HG03378 (cell line): ENCODE measurements around the gene RETREG3.
A peak's percentile ranks its signal among the peaks of the same experiment; 100 is the strongest.
"Not testable (repeated sequence)": the region's sequence is repeated elsewhere in the genome, so short reads cannot be mapped to it uniquely, and the experiment has no call there.

ENCODE experiments used
- ATAC-seq: cut with Tn5 transposase; IDR thresholded peaks from one replicate; pipeline ENCODE4 v1.9.1; 2021; ENCODE audit warnings: mild to moderate bottlenecking, moderate library complexity; ENCODE audit not compliant: unreplicated experiment

RETREG3 gene

GRCh38 chr17:42574463-42574862 lies 34.7 kb downstream of the RETREG3 start:
- ATAC-seq = no peak

DNA sequence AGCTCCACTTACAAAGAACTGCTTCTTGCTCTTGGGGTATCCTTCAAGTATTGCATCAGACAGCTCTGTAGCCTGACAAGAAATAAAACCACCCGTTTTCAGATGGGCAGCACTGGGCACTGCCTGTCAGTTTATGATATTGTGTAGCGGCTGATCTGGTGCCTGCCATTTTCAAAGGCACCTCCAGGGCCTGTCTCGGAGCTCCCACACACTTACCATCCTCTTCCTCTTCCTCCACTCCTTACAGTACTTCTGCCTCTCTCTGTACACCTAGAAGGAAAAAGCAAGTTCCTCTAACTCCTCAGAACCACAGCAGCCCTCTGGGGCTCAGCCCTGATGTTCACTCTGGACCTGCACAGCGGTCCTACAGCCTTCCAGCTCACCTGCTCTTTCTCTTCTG lies 36.1 kb downstream of the RETREG3 start:
- no peak for ATAC-seq

GRCh38 chr17:42571435-42572225 lies 37.5 kb downstream of the RETREG3 start:
- no peak for ATAC-seq

GRCh38 chr17:42568341-42569111 lies 40.6 kb downstream of the RETREG3 start:
- no peak for ATAC-seq

- ATAC-seq = peak; percentile 48
Measured at GRCh38 chr17:42566883-42567573, 42.1 kb downstream of the RETREG3 start, which contains the start of gene MLX. Gene MLX, plus strand, starts transcription at chr17:42567100. Its CDS starts 25 bp downstream, at chr17:42567125.

- ATAC-seq = no peak
Measured at GRCh38 chr17:42566215-42566882, 42.8 kb downstream of the RETREG3 start.

GRCh38 chr17:42565523-42566214 lies 43.5 kb downstream of the RETREG3 start:
- ATAC-seq = no peak

DNA sequence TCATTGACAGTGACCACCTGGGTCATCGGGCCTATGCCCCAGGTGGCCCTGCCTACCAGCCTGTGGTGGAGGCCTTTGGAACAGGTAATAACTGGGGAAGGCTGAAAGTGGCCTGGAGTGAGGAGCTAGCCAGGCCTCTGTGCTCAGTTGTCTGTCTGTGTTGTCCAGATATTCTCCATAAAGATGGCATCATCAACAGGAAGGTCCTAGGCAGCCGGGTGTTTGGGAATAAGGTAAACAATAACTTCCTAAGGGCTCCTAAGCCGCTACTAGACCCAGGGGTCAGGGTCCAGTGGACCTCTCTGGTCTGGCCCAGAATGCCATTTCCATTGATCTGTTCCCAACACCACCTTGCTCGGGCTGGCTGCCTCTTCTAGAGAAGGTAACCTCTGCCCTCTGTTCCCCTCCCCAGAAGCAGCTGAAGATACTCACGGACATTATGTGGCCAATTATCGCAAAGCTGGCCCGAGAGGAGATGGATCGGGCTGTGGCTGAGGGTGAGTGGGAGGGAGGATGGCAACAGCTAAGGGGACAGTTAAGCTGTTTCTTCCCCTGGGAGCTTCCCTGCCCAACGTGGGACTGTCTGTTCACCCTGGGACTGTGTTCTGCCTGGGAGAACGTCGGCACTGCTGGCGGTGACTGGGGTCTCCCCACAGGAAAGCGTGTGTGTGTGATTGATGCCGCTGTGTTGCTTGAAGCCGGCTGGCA lies 44.2 kb downstream of the RETREG3 start:
- ATAC-seq = no peak

- no peak for ATAC-seq
Measured at GRCh38 chr17:42563950-42564349, 45.2 kb downstream of the RETREG3 start.

DNA sequence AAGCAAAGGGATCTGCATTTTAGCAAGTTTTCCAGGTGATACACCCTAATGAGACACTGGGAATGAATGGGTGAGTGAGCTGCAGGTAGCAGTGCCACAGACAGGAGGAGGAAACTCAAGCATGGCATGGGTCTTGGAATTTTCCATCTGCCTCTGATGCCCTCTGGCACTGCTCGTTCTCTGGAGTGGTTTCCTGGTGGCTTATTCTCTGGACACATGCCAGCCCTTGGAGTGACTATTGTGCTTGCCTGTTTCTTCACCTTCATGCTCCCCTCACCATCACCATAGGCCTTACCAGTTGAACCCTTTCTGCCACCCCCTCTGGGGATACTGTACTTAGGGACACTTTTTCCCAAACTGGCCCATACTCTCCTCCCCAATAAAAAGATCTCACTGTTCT lies 45.6 kb downstream of the RETREG3 start:
- no peak for ATAC-seq

DNA sequence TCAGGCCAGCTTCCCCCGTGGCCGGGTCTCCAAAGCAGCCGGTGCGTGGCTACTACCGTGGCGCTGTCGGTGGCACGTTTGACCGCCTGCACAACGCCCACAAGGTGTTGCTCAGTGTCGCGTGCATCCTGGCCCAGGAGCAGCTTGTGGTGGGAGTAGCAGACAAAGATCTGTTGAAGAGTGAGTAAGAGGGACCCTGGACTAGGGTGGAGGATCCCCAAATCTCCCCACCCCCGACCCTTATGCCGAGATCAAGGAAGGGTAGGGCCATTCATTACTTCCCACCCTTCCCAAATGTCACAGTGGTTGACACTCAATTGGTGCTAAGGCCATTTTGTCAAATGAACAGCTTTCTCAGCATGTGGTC lies 46.0 kb downstream of the RETREG3 start:
- ATAC-seq = no peak

DNA sequence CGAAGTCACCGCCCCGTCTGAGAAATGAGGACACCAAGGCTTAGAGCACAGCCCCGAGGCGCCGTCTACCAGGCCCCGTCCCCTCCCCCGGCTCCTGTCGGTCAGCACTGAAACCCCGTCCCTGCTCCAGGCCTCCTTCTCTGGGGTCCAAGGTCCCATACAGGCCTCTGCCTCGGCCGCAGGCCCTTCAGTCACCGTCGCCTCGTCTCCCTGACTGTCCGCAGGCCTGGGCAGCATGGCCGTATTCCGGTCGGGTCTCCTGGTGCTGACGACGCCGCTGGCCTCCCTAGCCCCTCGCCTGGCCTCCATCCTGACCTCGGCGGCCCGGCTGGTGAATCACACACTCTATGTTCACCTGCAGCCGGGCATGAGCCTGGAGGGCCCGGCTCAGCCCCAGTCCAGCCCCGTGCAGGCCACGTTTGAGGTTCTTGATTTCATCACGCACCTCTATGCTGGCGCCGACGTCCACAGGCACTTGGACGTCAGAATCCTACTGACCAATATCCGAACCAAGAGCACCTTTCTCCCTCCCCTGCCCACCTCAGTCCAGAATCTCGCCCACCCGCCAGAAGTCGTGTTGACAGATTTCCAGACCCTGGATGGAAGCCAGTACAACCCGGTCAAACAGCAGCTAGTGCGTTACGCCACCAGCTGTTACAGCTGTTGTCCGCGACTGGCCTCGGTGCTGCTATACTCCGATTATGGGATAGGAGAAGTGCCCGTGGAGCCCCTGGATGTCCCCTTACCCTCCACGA lies 46.6 kb downstream of the RETREG3 start:
- no peak for ATAC-seq

DNA sequence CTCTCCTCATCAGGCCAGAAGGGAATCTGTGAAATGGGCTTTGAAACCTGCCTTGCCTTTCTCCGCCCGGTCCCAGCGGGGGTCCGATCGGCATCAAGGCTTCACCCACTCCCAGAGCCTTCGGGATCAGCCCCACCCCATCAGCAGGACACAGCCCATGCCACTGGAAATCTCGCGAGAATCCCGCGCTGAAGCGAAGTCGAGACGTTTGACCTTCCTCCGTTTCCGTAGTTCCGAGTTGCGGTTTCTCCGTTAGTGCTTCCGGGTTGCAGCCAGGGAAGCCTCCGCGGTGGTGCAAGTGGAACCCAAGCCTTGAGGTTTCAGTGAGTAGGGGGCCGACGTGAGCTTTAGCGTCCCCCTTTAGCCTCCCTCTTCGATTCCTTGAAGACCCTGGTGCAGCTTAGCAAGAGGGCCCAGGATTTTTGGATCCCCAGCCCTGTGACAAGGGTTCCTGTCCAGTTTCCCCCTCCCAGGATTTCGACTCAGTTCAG lies 47.2 kb downstream of the RETREG3 start, which contains the start of gene COASY:
COASY (plus strand) TSS at position 252 of the 491 bp plus-strand sequence. CDS start 475 bp downstream, outside the sequence.
- ATAC-seq = peak; percentile 44

DNA sequence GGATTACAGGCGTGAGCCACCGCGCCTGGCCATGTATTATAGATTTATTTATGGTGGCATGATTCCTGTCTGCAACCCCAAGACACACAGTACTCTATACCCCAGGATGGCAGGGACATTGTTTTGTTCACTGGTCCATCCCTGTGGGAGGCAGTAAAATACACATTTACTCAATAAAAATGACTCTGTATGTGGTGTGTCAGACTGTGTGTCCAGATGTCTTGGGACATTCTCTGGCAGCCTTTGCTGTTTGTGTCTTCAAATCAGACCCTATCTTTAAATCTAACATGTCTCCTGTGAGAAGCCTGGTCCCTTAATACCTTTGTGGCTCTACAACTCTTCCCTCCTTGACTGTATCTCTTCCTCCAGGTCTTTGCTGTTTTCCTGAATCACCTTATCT lies 48.9 kb downstream of the RETREG3 start:
- ATAC-seq = no peak

GRCh38 chr17:42559075-42559474 lies 50.1 kb downstream of the RETREG3 start:
- ATAC-seq = no peak

DNA sequence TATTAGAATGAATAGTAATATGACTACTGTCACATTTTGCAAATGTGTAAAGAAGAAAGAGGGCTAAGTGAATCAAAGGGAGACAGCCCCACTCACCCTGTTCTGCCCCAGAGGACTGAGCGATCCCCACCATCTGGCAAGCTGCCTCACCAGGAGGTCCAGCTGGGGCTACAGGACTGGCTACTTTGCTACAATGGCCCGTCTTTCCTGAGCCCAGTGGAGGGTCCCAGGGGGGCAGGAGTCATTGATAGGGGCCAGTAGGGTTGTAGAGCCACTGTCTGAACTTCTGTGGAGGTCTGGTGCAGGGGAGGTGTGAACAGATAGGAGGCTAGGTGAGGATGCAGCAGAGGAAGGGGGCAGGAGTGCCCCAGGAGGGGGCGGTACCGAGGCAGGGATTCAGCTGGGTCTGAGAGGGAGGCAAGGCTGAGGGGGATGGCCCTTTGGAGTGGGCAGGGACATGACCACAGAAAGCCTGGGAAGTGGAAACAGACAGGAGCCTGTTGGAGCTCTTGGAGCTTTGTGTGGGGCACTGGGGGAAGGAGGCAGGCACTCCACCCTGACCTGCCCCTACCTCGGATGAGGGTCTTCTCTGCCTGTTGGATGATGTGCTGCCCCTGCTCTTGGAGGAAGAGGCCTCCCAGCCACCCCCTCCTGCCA lies 53.1 kb downstream of the RETREG3 start:
- not testable (repeated sequence) for ATAC-seq

DNA sequence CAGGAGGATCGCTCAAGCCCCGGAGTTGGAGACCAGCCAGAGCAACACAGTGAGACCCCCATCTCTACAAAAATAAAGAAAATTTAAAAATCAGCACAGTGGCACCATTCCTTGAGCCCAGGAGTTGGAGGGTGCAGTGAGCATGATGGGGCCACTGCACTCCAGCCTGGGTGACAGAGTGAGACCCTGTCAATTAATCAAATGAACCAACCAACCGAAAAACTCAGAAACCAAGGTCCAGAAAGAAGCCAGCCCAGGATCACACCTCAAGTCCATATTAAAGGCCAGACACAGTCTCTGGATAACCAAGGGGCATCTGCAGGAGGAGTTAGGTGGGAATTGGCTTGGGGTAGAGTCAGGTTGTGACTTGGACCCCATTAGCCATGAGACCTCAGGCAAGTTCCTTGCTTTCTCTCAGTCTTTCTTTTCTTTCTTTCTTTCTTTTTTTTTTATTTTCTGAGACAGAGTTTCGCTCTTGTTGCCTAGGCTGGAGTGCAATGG lies 54.0 kb downstream of the RETREG3 start:
- no peak for ATAC-seq
